ENCODE data around the gene OTUD5. TPM values are rescaled to one million over a fixed set of nuclear protein-coding genes. Genes with fewer than 3 reads are reported as not detected.

OTUD5 gene
- total RNA-seq = 33.8 and 40.0 TPM in 2 replicates

DNA sequence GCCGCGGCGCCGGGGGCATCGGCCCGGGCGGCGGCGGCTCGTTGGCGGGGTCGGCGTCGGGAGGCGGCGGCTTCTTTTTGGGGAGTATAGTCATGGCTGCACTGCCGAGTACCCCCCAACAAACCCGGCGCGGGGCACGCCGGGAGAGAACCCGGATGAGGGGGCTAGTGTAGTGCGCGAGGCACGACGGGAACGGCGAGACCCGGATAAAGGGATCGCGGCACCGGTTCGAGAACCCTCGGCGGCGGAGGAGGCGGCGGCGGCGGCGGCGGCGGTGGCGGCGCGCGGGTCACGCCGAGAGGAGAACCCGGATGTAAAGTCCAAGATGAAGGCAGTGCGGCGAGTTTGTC, at the start of gene OTUD5:
TSS of gene OTUD5 (minus strand) at position 131 of the 350 bp plus-strand sequence. CDS start at position 94, 37 bp downstream.

GRCh38 chrX:49002091-49002935, 44.9 kb upstream of the OTUD5 start, which contains the start of gene GRIPAP1:
TSS of gene GRIPAP1 (minus strand) at chrX:49002264. CDS start at chrX:49002229, 35 bp downstream.

GRCh38 chrX:48971249-48972219, 14.1 kb upstream of the OTUD5 start, which contains the start of gene KCND1:
TSS of gene KCND1 (minus strand) at chrX:48971844. CDS start at chrX:48970271, 1,573 bp downstream.

DNA sequence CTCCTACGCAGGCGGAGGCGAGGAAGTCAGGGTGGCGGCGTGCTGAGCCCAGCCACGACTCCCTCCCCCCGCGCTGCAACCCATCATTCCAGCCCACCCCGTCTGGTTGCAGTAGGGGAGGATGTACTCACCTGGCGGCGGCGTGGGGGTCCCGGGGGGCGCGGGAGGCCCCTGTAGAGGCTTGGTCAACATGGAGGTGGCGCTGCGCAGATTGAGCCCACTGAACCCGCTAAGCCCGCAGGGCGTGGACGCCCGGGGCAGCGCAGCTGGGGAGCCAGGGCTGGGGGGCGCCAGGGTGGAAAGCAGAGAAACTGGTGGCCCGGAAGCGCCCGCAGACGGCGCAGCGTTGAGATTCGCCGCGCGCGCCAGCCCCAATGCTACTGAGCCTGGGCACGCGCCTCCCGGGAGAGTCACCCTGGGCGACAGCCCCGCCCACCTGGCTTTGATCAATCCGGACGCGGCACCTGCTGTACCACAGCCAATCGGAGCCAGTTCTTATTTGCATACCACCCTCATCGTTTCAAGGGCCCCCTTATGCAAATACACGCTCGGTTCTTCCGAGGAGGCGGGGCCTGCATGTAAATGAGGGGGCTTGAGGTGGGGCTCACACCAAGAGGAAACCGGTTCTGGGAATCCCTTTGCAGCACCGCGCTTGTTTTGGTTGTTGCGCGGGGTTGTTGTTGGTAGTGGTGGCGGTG, 38.6 kb downstream of the OTUD5 start, which contains the start of gene PIM2:
TSS of gene PIM2 (minus strand) at position 382 of the 698 bp plus-strand sequence. CDS start at position 192, 190 bp downstream.

DNA sequence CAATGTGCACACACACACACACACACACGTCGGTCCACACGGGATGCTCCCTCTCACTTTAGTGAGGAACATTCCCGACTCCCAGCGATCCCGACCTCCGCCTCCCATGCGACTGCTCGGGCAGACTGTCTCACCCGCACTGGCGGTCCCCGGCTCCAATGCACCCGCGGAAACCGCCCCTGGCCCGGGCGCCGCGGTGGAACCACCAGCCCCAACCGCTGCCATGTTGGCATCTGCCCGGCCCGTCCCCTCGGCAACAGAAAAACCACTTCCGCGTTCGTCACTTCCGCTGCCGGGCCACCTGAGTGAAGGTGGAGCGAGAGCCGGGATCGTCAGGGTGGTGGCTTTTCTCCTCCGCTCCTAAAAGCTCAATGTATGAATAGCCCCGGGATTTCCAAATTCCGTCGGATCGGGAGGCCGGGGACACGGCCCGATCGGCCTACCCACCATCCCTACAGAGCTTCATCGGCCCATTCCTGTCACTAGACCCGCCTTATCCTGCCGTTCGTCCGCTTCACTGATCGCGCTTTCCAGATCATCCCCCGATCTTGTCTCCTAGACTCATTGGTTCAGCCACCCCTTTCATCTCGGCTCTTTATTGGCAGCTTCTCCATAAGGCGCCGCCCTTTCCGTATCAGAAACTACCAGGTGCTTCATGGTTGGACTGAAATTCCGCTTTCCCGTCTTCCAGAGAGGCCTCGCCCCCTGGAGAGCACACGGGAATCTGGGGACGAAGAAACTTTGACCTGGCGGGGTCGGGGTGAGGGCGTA, 45.8 kb downstream of the OTUD5 start, which contains the start of gene SLC35A2:
TSS of gene SLC35A2 (minus strand) at position 235 of the 771 bp plus-strand sequence. CDS start at position 225, 10 bp downstream.

DNA sequence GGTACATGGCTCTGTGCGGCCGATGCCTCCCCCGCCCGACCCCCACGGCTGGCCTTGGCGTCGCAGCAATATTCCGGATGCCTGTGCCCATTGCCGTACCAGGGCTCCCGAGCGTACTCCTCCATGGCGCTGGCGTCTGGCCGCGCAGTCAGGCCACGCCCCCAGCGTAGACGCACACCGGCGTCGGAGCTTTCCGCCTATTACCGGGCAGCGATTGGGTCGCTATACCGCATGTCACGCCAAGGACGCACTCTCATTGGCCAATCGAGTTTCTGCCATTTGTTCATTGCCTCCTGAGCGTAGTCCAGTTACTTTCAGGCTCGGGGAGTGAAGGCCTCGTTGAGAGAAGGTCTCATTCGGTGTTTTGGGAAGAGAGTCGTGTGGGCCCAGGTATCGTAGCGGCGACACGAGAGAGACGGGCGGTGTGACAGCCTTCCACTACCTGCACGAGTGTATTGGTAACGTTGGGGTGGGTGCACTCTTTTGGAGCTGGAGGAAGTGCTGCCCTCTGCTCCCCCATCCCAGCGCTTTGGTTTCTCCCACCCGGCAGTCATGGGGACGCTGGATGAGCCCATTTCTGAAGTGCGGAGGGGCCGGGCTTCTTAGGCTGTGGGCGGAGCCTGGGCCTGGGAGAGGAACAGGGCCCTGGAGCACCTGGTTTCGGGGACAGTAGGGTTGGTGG, 59.6 kb downstream of the OTUD5 start, which contains the start of the genes PQBP1 and TIMM17B:
TSS of gene PQBP1 (plus strand) at position 306 of the 682 bp plus-strand sequence. CDS start 580 bp downstream, outside the sequence.
TSS of gene TIMM17B (minus strand) at position 144 of the 682 bp plus-strand sequence. CDS start at position 125, 19 bp downstream.

Other genes with a start within 250 kb of the OTUD5 start
- not detected in 2 replicates for gene GLOD5, start 195.9 kb downstream of the OTUD5 start, total RNA-seq
- gene GATA1, start 171.0 kb downstream of the OTUD5 start, total RNA-seq = not detected in 2 replicates
- gene HDAC6, start 155.5 kb downstream of the OTUD5 start, total RNA-seq = 23.3 and 42.3 TPM in 2 replicates
- not detected in 2 replicates for gene ERAS, start 131.1 kb downstream of the OTUD5 start, total RNA-seq
- 1.0 and 1.4 TPM in 2 replicates for gene PCSK1N, start 122.0 kb downstream of the OTUD5 start, total RNA-seq
- gene TIMM17B, start 59.8 kb downstream of the OTUD5 start, total RNA-seq = 17.8 and 19.7 TPM in 2 replicates
- gene PQBP1, start 59.7 kb downstream of the OTUD5 start, total RNA-seq = 53.7 and 56.3 TPM in 2 replicates
- gene SLC35A2, start 46.0 kb downstream of the OTUD5 start, total RNA-seq = 21.3 and 23.8 TPM in 2 replicates
- gene PIM2, start 38.6 kb downstream of the OTUD5 start, total RNA-seq = 1.4 and 2.1 TPM in 2 replicates
- 5.0 and 5.3 TPM in 2 replicates for gene KCND1, start 14.2 kb upstream of the OTUD5 start, total RNA-seq
- gene GRIPAP1, start 44.7 kb upstream of the OTUD5 start, total RNA-seq = 13.2 and 14.8 TPM in 2 replicates
- gene TFE3, start 85.8 kb upstream of the OTUD5 start, total RNA-seq = 73.1 and 84.2 TPM in 2 replicates
- gene CCDC120, start 101.4 kb upstream of the OTUD5 start, total RNA-seq = 2.0 and 2.5 TPM in 2 replicates
- 34.3 and 36.7 TPM in 2 replicates for gene PRAF2, start 116.4 kb upstream of the OTUD5 start, total RNA-seq
- gene WDR45, start 122.3 kb upstream of the OTUD5 start, total RNA-seq = 64.5 and 72.1 TPM in 2 replicates
- gene GPKOW, start 166.1 kb upstream of the OTUD5 start, total RNA-seq = 16.2 and 17.3 TPM in 2 replicates
- gene MAGIX, start 205.2 kb upstream of the OTUD5 start, total RNA-seq = 0.19 and 0.54 TPM in 2 replicates
- 41.1 and 44.0 TPM in 2 replicates for gene PLP2, start 214.3 kb upstream of the OTUD5 start, total RNA-seq
- 11.3 and 17.2 TPM in 2 replicates for gene PRICKLE3, start 228.8 kb upstream of the OTUD5 start, total RNA-seq
- 0.19 and 0.78 TPM in 2 replicates for gene SYP, start 242.6 kb upstream of the OTUD5 start, total RNA-seq

Measured in cardiac ventricle fibroblast (primary cell).